NT2/D1 (cell line): ENCODE measurements around the gene POU2AF1.

Source experiments
- SUZ12 ChIP-seq: IDR thresholded peaks from 2 replicates; pipeline ENCODE4 v1.6.1; 2011; ENCODE audit not compliant: insufficient read length, insufficient read depth; ENCODE audit errors: extremely low read depth
- YY1 ChIP-seq: IDR thresholded peaks from 2 replicates; pipeline ENCODE4 v1.6.1; 2011; ENCODE audit not compliant: insufficient read length, insufficient read depth
- ZNF274 ChIP-seq: IDR thresholded peaks from 2 replicates; pipeline ENCODE4 v1.6.1; 2011; ENCODE audit warnings: mild to moderate bottlenecking, low read depth, low read length

- no peak for TF ChIP-seq ZNF274
- TF ChIP-seq YY1 = no peak
- no peak for TF ChIP-seq SUZ12
Observed at GRCh38 chr11:111305162-111305802, 73.8 kb downstream of the POU2AF1 start.
